Spleen (tissue), 11 donors: Measurements from ENCODE around the gene FREM3. TPM values are rescaled to one million over a fixed set of nuclear protein-coding genes. Genes with fewer than 3 reads are reported as not detected.

ENCODE experiments used
- DNase-seq: peaks from one replicate; pipeline ENCODE4 v3.0.0-alpha.2; 2020
- H3K27ac ChIP-seq, 8 donors: fragments of 200-600 bp; sonication (generic) in 7 of 8; 1 replicate in 4 of 8; 2 replicates in 4 of 8; pipeline versions ENCODE4 v1.5.0 to v1.8.0; 2016 to 2021; ENCODE audit warnings: inconsistent platforms in 4 of 8, mild to moderate bottlenecking in 4 of 8, moderate library complexity in 1 of 8
- H3K27me3 ChIP-seq, 7 donors: fragments of 200-600 bp; sonication (generic) in 6 of 7; replicated peaks in 1 of 7; 1 replicate in 4 of 7; 2 replicates in 3 of 7; pipeline versions ENCODE4 v1.5.0 to v1.8.0; 2016 to 2021; ENCODE audit warnings: inconsistent platforms in 3 of 7, mild to moderate bottlenecking in 1 of 7
- H3K36me3 ChIP-seq, 6 donors: fragments of 200-600 bp; sonication (generic) in 5 of 6; 1 replicate in 4 of 6; 2 replicates in 2 of 6; pipeline versions ENCODE4 v1.5.0 to v1.8.0; 2016 to 2021; ENCODE audit warnings: inconsistent platforms in 2 of 6
- H3K4me1 ChIP-seq, 6 donors: fragments of 200-600 bp; sonication (generic) in 5 of 6; 1 replicate in 3 of 6; 2 replicates in 3 of 6; pipeline versions ENCODE4 v1.5.0 to v1.8.0; 2016 to 2021; ENCODE audit warnings: inconsistent platforms in 3 of 6
- H3K4me3 ChIP-seq, 8 donors: fragments of 200-600 bp; sonication (generic) in 7 of 8; 1 replicate in 4 of 8; 2 replicates in 4 of 8; pipeline versions ENCODE4 v1.5.0 to v1.8.0; 2016 to 2021; ENCODE audit warnings: inconsistent platforms in 4 of 8, mild to moderate bottlenecking in 4 of 8, moderate library complexity in 2 of 8
- H3K9me3 ChIP-seq, 8 donors: fragments of 200-600 bp; sonication (generic) in 7 of 8; 1 replicate in 4 of 8; 2 replicates in 4 of 8; pipeline versions ENCODE4 v1.5.0 to v1.8.0; 2016 to 2021; ENCODE audit warnings: inconsistent platforms in 4 of 8
- CTCF ChIP-seq, 11 experiments: fragments of 200-600 bp in 7 of 11; fragments of 450-650 bp in 4 of 11; sonication (generic) in 4 of 11; IDR thresholded peaks in 8 of 11; conservative IDR thresholded peaks in 3 of 11; 1 replicate in 7 of 11; 2 replicates in 4 of 11; pipeline versions ENCODE4 v1.4.0 to v1.8.0; 2016 to 2021; ENCODE audit warnings: antibody characterized with exemption in 11 of 11, inconsistent platforms in 4 of 11, mild to moderate bottlenecking in 1 of 11
- POLR2A ChIP-seq, 3 donors: fragments of 450-650 bp; IDR thresholded peaks; one replicate each; pipeline ENCODE4 v1.5.1; 2017; ENCODE audit warnings: antibody characterized with exemption in 3 of 3, mild to moderate bottlenecking in 1 of 3
- POLR2AphosphoS5 ChIP-seq, 3 donors: sonication (generic); formaldehyde crosslinking; IDR thresholded peaks; one replicate each; pipeline ENCODE4 v1.5.1; 2017; ENCODE audit warnings: antibody characterized with exemption in 3 of 3
- WGBS, 5 donors: extraction: QIAGEN DNeasy Blood & Tissue Kit in 3 of 5; methylation state at CpG; one replicate each; pipeline versions ENCODE4 v1.1.5 to v1.1.7; 2013 to 2018; 5-methylcytosine and 5-hydroxymethylcytosine counted together
- intact Hi-C: fragments of 100-400 bp; cut with DNase I; formaldehyde crosslinking; loops from one replicate; pipeline ENCODE4 v1.15.0; 2023; ENCODE audit warnings: low total_unique reads
- polyA plus RNA-seq, 3 donors: library from polyadenylated mRNA; stranded (reverse); fragments of 200-250 nt; gene quantifications; one replicate each; pipeline ENCODE4 v1.2.1, GENCODE V29; 2013
- total RNA-seq, 7 donors: library from RNA; depleted of rRNA in 3 of 7; stranded (reverse); fragments of >200 nt in 3 of 7; fragmentation: NEBNext Ultra II Directional in 4 of 7; extraction: Animal tissue kit (Norgen Biotek cat#: 25700) in 4 of 7; gene quantifications; one replicate each; pipeline versions ENCODE4 v1.1.0 to v1.2.1, GENCODE V29; 2016 to 2021
- donor health status: healthy with polysubstance abuse.
- donor health status: DM: no; HTN: no; CAD: no; lungs with moderate emphysema.
- donor health status: DM: no; HTN: no; CAD: no.
- donor health status: Bipolar disorder and iron deficiency.
- donor health status: healthy.
- donor health status: DM: no; HTN: no; CAD: no.
- donor health status: DM: yes; HTN: yes; CAD: no.

The FREM3 gene
- total and polyA plus RNA-seq, 10 donors: not detected

- Histone ChIP-seq H3K27ac (no peak overlapping the region), H3K9me3 (peaks cover 0 to 23% (median 16%) of the 10 kb centered on the region in 8 donors), H3K4me3 (no peak overlapping the region), H3K27me3 (no peaks in the 10 kb centered on the region), H3K36me3 (no peaks in the 10 kb centered on the region), H3K4me1 (no peaks in the 10 kb centered on the region)
- intact Hi-C loops: no loop called here
- WGBS, 5 donors: 60 to 95% (median 73%) methylated on average over 1 of the region's 1 CpG
- no peak for DNase-seq
- TF ChIP-seq CTCF (IDR thresholded peaks at IDR 0.05 in 8 of 11, conservative IDR thresholded peaks at IDR 0.05 in 3 of 11) (no peak), POLR2A (IDR thresholded peaks at IDR 0.05) (no peak), POLR2AphosphoS5 (IDR thresholded peaks at IDR 0.05) (no peak)
Observed at GRCh38 chr4:143642611-143643010, 57.9 kb downstream of the FREM3 start.

GRCh38 chr4:143641361-143641760 is 59.1 kb downstream of the FREM3 start:
- Histone ChIP-seq H3K9me3 (peaks cover 0 to 11% (median 3%) of the 10 kb centered on the region in 8 donors), H3K4me3 (no peak overlapping the region), H3K36me3 (no peaks in the 10 kb centered on the region), H3K27ac (no peak overlapping the region), H3K27me3 (no peaks in the 10 kb centered on the region), H3K4me1 (no peaks in the 10 kb centered on the region)
- no peak for TF ChIP-seq POLR2AphosphoS5 (IDR thresholded peaks at IDR 0.05)
- 61 to 75% (median 74%) methylated on average over 1 of the region's 1 CpG for WGBS, 5 donors
- intact Hi-C loops: no loop called here
- DNase-seq: no peak

GRCh38 chr4:143634763-143635162 is 65.7 kb downstream of the FREM3 start:
- Histone ChIP-seq H3K4me1 (no peaks in the 10 kb centered on the region), H3K27me3 (no peaks in the 10 kb centered on the region), H3K4me3 (no peak overlapping the region), H3K36me3 (no peaks in the 10 kb centered on the region), H3K9me3 (no peaks in the 10 kb centered on the region), H3K27ac (no peak overlapping the region)
- no peak for DNase-seq
- intact Hi-C loops: no loop called here
- TF ChIP-seq POLR2A (IDR thresholded peaks at IDR 0.05) (no peak), CTCF (IDR thresholded peaks at IDR 0.05 in 8 of 11, conservative IDR thresholded peaks at IDR 0.05 in 3 of 11) (no peak), POLR2AphosphoS5 (IDR thresholded peaks at IDR 0.05) (no peak)

GRCh38 chr4:143633833-143634232 is 66.6 kb downstream of the FREM3 start:
- Histone ChIP-seq H3K9me3 (no peaks in the 10 kb centered on the region), H3K4me3 (no peak overlapping the region), H3K27me3 (no peaks in the 10 kb centered on the region), H3K27ac (no peak overlapping the region), H3K36me3 (no peaks in the 10 kb centered on the region), H3K4me1 (no peaks in the 10 kb centered on the region)
- intact Hi-C loops: no loop called here
- TF ChIP-seq POLR2A (IDR thresholded peaks at IDR 0.05): no peak
- no peak for DNase-seq

GRCh38 chr4:143626134-143626911 is 74.2 kb downstream of the FREM3 start:
- WGBS, 5 donors: 48 to 74% (median 57%) methylated on average over 5 of the region's 5 CpGs
- TF ChIP-seq POLR2AphosphoS5 (IDR thresholded peaks at IDR 0.05): peak in 1 of 3 donors; percentile 40
- TF ChIP-seq CTCF (IDR thresholded peaks at IDR 0.05 in 8 of 11, conservative IDR thresholded peaks at IDR 0.05 in 3 of 11): no peak
- Histone ChIP-seq H3K4me1 (no peaks in the 10 kb centered on the region), H3K9me3 (no peaks in the 10 kb centered on the region), H3K27me3 (no peaks in the 10 kb centered on the region), H3K4me3 (no peak overlapping the region), H3K27ac (no peak overlapping the region), H3K36me3 (no peaks in the 10 kb centered on the region)
- intact Hi-C loops: no loop called here
- no peak for DNase-seq
